NCI-H1930 (cell line): Measurements from ENCODE around the gene RRM2.
A peak's percentile ranks its signal among the peaks of the same experiment; 100 is the strongest.
"Not testable (repeated sequence)": the region's sequence is repeated elsewhere in the genome, so short reads cannot be mapped to it uniquely, and the experiment has no call there.

ENCODE experiments used
- DNase-seq, 2 experiments: peaks; one replicate each; lab custom pipeline; 2025; lab: John Stamatoyannopoulos, UW

The RRM2 gene

GRCh38 chr2:10091182-10091888 is 31.2 kb upstream of the RRM2 start:
- DNase-seq: no peak

GRCh38 chr2:10091889-10092244 is 30.7 kb upstream of the RRM2 start:
- not testable (repeated sequence) for DNase-seq

- DNase-seq: no peak
These were observed 28.2 kb upstream of the RRM2 start for GRCh38 chr2:10094271-10094814.

- DNase-seq: no peak
These were observed 27.4 kb upstream of the RRM2 start for GRCh38 chr2:10095175-10095574.

- DNase-seq: no peak
These were observed 25.9 kb upstream of the RRM2 start for GRCh38 chr2:10096641-10097040.

- DNase-seq: peak in 1 of 2 experiments; percentile 64
These were observed 25.0 kb upstream of the RRM2 start for GRCh38 chr2:10097352-10098148.

- DNase-seq: no peak
These were observed 21.0 kb upstream of the RRM2 start for GRCh38 chr2:10101491-10101890.

- no peak for DNase-seq
These were observed 19.4 kb upstream of the RRM2 start for GRCh38 chr2:10103179-10103578.

GRCh38 chr2:10104906-10105305 is 17.6 kb upstream of the RRM2 start:
- DNase-seq: not testable (repeated sequence)

- DNase-seq: no peak
These were observed 13.2 kb upstream of the RRM2 start for GRCh38 chr2:10109311-10109710.

- no peak for DNase-seq
These were observed 3.6 kb upstream of the RRM2 start for GRCh38 chr2:10119027-10119325.

GRCh38 chr2:10119601-10120157 is 2.9 kb upstream of the RRM2 start:
- DNase-seq: no peak

- peak; percentile 89 to 93 for DNase-seq
These were observed 2.2 kb upstream of the RRM2 start for GRCh38 chr2:10120158-10120876.

- no peak for DNase-seq
These were observed 1.5 kb upstream of the RRM2 start for GRCh38 chr2:10120877-10121574.

- no peak for DNase-seq
These were observed 742 bp downstream of the RRM2 start for GRCh38 chr2:10123281-10123680.

GRCh38 chr2:10124538-10125045 is 2.1 kb downstream of the RRM2 start:
- DNase-seq: peak; percentile 18 to 54

GRCh38 chr2:10125842-10126631 is 3.5 kb downstream of the RRM2 start:
- no peak for DNase-seq

- no peak for DNase-seq
These were observed 4.1 kb downstream of the RRM2 start for GRCh38 chr2:10126632-10127026.

GRCh38 chr2:10128420-10128819 is 5.9 kb downstream of the RRM2 start:
- no peak for DNase-seq

- DNase-seq: no peak
These were observed 7.0 kb downstream of the RRM2 start for GRCh38 chr2:10129490-10129889.

GRCh38 chr2:10132043-10132575 is 9.6 kb downstream of the RRM2 start:
- no peak for DNase-seq
